GM23338 (cell line): ENCODE results near the gene RAPGEFL1. TPM values are rescaled to one million over a fixed set of nuclear protein-coding genes. Genes with fewer than 3 reads are reported as not detected.

Experiments
- CREB1 ChIP-seq: fragments of 250-450 bp; sonication (Bioruptor Pico); IDR thresholded peaks from 2 replicates; pipeline ENCODE4 v1.5.0; 2020; ENCODE audit warnings: low read depth, mild to moderate bottlenecking, moderate library complexity
- EZH2 ChIP-seq: fragments of 200-600 bp; sonication (generic); IDR thresholded peaks from one replicate; pipeline ENCODE4 v1.8.0; 2017; ENCODE audit warnings: antibody characterized with exemption, mild to moderate bottlenecking, low read depth; ENCODE audit not compliant: unreplicated experiment
- EZH2phosphoT487 ChIP-seq: fragments of 200-600 bp; sonication (generic); IDR thresholded peaks from one replicate; pipeline ENCODE4 v1.8.1; 2018; ENCODE audit warnings: antibody characterized with exemption; ENCODE audit not compliant: unreplicated experiment
- JUNB ChIP-seq: IDR thresholded peaks from one replicate; pipeline ENCODE4 v1.6.1; 2016; ENCODE audit warnings: antibody characterized with exemption; ENCODE audit not compliant: unreplicated experiment
- NANOG ChIP-seq: IDR thresholded peaks from 2 replicates; pipeline ENCODE4 v1.6.1; 2016; ENCODE audit warnings: antibody characterized with exemption, borderline replicate concordance
- STAT1 ChIP-seq: IDR thresholded peaks from one replicate; pipeline ENCODE4 v1.6.1; 2016; ENCODE audit warnings: antibody characterized with exemption; ENCODE audit not compliant: unreplicated experiment
- ZNF114 ChIP-seq: fragments of 250-450 bp; sonication (Bioruptor Pico); IDR thresholded peaks from 2 replicates; pipeline ENCODE4 v1.5.0; 2020; ENCODE audit warnings: mild to moderate bottlenecking, moderate library complexity
- ZNF331 ChIP-seq: fragments of 250-450 bp; sonication (Bioruptor Pico); IDR thresholded peaks from 2 replicates; pipeline ENCODE4 v1.5.0; 2020; ENCODE audit warnings: low read depth, mild to moderate bottlenecking, moderate library complexity
- polyA plus RNA-seq: library from polyadenylated mRNA; unstranded; fragments of >200 nt; fragmentation: Nextera tagmentation; extraction: Ambion mirVana; gene quantifications from 2 replicates; pipeline ENCODE4 v1.2.1, GENCODE V29; 2016
- total RNA-seq: library from RNA; depleted of rRNA; stranded (reverse); fragments of >200 nt; shearing (Covaris generic); gene quantifications from 2 replicates; pipeline ENCODE4 v1.2.3, GENCODE V29; 2014
- TF ChIP-seq, protein P1 (sequence below): fragments of 250-450 bp; sonication (Bioruptor Pico); IDR thresholded peaks from 2 replicates; pipeline ENCODE4 v1.5.0; 2020; ENCODE audit warnings: mild to moderate bottlenecking, moderate library complexity
- TF ChIP-seq, protein P2 (sequence below): IDR thresholded peaks from one replicate; pipeline ENCODE4 v1.6.1; 2018; ENCODE audit warnings: antibody characterized with exemption; ENCODE audit not compliant: unreplicated experiment
- TF ChIP-seq, protein P3 (sequence below): IDR thresholded peaks from 2 replicates; pipeline ENCODE4 v1.6.1; 2016; ENCODE audit warnings: antibody characterized with exemption
- TF ChIP-seq, protein P4 (sequence below), 2 experiments: fragments of 200-600 bp in 1 of 2; sonication (generic) in 1 of 2; conservative IDR thresholded peaks; 2 replicates each; pipeline versions ENCODE4 v1.5.1 to v1.6.1; 2016 to 2017; ENCODE audit warnings: antibody characterized with exemption in 2 of 2, low read depth in 2 of 2, mild to moderate bottlenecking in 2 of 2, moderate library complexity in 1 of 2

Gene RAPGEFL1
- total and polyA plus RNA-seq, 2 experiments from 2014 or later = 6.7 to 14.0 TPM

DNA sequence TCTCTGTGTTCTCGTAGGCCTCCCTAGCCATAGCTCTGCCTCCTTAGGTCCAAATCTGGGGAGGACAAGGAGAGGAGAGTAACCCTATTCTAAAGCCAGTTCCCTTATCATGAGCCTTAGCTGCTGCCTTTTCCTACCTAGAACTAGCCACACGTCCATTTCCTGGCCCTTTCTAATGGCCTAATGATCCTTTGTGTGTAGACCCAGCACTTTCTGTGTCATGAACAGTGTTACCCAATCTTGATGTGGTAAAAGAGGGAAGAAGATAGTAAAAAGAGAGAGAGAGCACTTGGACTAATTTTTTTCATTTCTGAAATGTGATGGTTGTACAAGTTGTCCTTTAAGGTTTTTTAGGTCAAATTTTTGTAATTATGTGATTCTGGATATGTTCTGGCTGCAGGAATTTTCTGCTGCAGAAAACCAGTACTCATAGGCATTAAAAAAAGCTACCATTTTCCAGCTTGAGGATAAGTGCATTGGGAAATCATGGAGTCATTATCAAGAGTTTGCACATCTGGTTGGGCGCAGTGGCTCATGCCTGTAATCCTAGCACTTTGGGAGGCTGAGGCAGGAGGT, 18.7 kb upstream of the RAPGEFL1 start (continued):
- TF ChIP-seq, protein P1, sequence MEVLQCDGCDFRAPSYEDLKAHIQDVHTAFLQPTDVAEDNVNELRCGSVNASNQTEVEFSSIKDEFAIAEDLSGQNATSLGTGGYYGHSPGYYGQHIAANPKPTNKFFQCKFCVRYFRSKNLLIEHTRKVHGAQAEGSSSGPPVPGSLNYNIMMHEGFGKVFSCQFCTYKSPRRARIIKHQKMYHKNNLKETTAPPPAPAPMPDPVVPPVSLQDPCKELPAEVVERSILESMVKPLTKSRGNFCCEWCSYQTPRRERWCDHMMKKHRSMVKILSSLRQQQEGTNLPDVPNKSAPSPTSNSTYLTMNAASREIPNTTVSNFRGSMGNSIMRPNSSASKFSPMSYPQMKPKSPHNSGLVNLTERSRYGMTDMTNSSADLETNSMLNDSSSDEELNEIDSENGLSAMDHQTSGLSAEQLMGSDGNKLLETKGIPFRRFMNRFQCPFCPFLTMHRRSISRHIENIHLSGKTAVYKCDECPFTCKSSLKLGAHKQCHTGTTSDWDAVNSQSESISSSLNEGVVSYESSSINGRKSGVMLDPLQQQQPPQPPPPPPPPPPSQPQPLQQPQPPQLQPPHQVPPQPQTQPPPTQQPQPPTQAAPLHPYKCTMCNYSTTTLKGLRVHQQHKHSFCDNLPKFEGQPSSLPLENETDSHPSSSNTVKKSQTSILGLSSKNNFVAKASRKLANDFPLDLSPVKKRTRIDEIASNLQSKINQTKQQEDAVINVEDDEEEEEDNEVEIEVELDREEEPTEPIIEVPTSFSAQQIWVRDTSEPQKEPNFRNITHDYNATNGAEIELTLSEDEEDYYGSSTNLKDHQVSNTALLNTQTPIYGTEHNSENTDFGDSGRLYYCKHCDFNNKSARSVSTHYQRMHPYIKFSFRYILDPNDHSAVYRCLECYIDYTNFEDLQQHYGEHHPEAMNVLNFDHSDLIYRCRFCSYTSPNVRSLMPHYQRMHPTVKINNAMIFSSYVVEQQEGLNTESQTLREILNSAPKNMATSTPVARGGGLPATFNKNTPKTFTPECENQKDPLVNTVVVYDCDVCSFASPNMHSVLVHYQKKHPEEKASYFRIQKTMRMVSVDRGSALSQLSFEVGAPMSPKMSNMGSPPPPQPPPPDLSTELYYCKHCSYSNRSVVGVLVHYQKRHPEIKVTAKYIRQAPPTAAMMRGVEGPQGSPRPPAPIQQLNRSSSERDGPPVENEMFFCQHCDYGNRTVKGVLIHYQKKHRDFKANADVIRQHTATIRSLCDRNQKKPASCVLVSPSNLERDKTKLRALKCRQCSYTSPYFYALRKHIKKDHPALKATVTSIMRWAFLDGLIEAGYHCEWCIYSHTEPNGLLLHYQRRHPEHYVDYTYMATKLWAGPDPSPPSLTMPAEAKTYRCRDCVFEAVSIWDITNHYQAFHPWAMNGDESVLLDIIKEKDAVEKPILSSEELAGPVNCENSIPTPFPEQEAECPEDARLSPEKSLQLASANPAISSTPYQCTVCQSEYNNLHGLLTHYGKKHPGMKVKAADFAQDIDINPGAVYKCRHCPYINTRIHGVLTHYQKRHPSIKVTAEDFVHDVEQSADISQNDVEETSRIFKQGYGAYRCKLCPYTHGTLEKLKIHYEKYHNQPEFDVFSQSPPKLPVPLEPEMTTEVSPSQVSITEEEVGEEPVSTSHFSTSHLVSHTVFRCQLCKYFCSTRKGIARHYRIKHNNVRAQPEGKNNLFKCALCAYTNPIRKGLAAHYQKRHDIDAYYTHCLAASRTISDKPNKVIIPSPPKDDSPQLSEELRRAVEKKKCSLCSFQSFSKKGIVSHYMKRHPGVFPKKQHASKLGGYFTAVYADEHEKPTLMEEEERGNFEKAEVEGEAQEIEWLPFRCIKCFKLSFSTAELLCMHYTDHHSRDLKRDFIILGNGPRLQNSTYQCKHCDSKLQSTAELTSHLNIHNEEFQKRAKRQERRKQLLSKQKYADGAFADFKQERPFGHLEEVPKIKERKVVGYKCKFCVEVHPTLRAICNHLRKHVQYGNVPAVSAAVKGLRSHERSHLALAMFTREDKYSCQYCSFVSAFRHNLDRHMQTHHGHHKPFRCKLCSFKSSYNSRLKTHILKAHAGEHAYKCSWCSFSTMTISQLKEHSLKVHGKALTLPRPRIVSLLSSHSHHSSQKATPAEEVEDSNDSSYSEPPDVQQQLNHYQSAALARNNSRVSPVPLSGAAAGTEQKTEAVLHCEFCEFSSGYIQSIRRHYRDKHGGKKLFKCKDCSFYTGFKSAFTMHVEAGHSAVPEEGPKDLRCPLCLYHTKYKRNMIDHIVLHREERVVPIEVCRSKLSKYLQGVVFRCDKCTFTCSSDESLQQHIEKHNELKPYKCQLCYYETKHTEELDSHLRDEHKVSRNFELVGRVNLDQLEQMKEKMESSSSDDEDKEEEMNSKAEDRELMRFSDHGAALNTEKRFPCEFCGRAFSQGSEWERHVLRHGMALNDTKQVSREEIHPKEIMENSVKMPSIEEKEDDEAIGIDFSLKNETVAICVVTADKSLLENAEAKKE (CRISPR knock-in tag) = no peak
- TF ChIP-seq, protein P2, sequence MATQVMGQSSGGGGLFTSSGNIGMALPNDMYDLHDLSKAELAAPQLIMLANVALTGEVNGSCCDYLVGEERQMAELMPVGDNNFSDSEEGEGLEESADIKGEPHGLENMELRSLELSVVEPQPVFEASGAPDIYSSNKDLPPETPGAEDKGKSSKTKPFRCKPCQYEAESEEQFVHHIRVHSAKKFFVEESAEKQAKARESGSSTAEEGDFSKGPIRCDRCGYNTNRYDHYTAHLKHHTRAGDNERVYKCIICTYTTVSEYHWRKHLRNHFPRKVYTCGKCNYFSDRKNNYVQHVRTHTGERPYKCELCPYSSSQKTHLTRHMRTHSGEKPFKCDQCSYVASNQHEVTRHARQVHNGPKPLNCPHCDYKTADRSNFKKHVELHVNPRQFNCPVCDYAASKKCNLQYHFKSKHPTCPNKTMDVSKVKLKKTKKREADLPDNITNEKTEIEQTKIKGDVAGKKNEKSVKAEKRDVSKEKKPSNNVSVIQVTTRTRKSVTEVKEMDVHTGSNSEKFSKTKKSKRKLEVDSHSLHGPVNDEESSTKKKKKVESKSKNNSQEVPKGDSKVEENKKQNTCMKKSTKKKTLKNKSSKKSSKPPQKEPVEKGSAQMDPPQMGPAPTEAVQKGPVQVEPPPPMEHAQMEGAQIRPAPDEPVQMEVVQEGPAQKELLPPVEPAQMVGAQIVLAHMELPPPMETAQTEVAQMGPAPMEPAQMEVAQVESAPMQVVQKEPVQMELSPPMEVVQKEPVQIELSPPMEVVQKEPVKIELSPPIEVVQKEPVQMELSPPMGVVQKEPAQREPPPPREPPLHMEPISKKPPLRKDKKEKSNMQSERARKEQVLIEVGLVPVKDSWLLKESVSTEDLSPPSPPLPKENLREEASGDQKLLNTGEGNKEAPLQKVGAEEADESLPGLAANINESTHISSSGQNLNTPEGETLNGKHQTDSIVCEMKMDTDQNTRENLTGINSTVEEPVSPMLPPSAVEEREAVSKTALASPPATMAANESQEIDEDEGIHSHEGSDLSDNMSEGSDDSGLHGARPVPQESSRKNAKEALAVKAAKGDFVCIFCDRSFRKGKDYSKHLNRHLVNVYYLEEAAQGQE = no peak
- TF ChIP-seq, protein P3, sequence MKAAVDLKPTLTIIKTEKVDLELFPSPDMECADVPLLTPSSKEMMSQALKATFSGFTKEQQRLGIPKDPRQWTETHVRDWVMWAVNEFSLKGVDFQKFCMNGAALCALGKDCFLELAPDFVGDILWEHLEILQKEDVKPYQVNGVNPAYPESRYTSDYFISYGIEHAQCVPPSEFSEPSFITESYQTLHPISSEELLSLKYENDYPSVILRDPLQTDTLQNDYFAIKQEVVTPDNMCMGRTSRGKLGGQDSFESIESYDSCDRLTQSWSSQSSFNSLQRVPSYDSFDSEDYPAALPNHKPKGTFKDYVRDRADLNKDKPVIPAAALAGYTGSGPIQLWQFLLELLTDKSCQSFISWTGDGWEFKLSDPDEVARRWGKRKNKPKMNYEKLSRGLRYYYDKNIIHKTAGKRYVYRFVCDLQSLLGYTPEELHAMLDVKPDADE = no peak
- TF ChIP-seq, protein P4, sequence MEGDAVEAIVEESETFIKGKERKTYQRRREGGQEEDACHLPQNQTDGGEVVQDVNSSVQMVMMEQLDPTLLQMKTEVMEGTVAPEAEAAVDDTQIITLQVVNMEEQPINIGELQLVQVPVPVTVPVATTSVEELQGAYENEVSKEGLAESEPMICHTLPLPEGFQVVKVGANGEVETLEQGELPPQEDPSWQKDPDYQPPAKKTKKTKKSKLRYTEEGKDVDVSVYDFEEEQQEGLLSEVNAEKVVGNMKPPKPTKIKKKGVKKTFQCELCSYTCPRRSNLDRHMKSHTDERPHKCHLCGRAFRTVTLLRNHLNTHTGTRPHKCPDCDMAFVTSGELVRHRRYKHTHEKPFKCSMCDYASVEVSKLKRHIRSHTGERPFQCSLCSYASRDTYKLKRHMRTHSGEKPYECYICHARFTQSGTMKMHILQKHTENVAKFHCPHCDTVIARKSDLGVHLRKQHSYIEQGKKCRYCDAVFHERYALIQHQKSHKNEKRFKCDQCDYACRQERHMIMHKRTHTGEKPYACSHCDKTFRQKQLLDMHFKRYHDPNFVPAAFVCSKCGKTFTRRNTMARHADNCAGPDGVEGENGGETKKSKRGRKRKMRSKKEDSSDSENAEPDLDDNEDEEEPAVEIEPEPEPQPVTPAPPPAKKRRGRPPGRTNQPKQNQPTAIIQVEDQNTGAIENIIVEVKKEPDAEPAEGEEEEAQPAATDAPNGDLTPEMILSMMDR (conservative IDR thresholded peaks at IDR 0.05; ENCODE audit: low read depth in 2 of 2) = no peak
- TF ChIP-seq ZNF331 (CRISPR knock-in tag) = no peak
- no peak for TF ChIP-seq JUNB
- no peak for TF ChIP-seq NANOG
- no peak for TF ChIP-seq ZNF114
- no peak for TF ChIP-seq EZH2
- TF ChIP-seq STAT1 = no peak
- TF ChIP-seq CREB1 (CRISPR knock-in tag) = no peak
- no peak for TF ChIP-seq EZH2phosphoT487
